COLO668 (cell line): ENCODE measurements around the gene CORO6.

Experiments used
- DNase-seq: peaks from one replicate; lab custom pipeline; 2025; ENCODE audit not compliant: unreplicated experiment; lab: John Stamatoyannopoulos, UW

Gene CORO6

DNA sequence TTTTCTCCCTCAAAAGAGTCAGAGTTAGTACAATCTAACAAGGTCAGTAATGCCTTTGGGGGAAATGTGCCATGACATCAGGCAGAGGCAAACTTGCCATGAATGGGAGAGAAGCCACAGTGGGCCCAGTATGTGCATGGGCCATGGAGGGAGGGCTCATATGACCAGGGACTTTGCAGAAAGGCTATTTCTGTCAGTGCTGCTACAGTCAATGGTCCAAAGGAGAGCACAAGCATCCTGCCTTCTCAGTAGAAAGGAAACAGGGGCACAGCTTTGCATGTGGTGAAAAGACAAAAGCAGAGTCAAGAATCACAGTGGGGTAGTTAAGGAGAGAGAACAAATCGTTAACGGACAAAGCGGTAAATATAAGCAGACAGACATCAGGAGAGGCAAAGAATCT lies 11.2 kb upstream of the CORO6 start:
- no peak for DNase-seq

DNA sequence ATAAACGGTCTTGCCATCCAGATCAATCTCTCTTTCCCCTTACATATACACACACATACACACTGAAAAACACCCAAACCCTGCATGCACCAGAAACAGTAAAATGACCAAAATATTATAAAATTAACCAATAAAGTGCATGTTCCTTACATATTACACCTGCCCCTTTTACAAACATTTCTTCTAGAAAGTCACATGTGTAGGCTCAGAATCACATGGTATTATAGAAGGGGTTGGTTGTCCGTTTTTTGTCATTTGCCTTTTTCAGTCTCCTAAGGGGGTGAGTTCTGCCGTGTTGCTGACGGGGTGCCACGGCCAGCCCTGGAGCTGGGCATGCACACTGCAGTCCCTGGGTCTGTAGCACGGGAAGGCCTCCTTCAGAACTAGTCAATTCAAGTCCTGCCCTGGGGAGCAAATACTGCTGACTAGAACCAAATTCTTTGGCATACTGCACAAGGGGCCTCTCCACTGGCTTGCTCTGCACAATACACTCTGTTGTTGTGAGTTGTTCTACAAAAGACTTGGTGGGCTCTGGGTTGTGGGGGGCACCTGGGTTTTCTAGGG lies 8.0 kb upstream of the CORO6 start:
- no peak for DNase-seq

DNA sequence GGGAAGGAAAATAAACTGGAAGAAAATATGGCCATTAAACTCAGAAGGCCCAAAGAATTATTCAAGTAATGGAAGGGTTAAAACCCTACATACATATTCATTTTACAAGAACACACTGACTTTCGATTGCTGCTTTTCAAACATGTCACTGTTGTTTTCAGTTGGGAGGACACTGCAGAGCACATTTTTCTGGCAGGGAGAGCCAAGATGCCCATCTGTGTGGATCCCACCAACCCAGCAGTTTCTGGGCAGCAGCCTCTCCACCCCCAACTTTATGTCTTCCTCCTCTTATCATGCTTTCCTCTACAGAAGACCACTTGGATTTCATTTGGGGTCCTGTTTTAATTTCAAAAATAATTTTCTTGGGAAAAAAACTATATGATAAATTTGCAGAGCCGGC lies 7.1 kb upstream of the CORO6 start:
- no peak for DNase-seq

DNA sequence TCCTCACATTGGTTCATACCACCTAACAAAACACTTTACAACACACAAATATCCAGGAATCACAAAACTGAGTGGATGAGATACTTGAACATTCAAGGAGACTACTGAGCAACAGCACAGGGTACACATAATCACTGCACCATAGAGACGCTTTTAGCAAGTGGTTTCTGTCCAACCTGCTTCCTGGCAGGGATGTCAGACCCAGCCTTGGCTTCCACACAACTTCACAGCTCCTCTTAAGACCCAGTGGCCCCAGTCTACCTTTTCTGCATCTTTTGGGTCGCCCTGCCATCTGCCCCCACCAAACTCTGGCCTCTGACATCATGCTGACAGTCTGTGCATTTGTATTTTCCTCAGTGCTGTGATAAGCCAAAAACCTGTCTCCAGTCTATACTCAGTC lies 5.9 kb upstream of the CORO6 start:
- DNase-seq = no peak

DNA sequence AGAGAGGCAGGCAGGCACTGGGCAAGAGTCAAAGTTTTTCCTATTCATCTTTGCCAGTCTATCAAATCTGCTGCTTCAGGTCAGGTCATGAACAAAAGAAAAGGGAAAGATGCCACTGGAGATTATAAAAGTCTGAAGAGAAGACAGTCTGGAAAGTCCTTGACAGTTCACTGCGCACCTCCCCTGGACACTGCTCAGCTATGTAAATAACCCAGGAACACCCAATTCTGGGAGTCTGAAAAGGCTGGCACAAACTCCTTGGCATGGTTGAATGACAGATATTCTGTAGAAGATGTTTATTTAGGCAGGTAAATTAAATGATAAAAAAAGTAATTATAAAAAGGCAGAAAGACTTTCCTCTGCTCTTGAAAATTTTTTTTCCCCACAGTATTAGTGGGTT lies 5.2 kb upstream of the CORO6 start:
- DNase-seq = no peak

DNA sequence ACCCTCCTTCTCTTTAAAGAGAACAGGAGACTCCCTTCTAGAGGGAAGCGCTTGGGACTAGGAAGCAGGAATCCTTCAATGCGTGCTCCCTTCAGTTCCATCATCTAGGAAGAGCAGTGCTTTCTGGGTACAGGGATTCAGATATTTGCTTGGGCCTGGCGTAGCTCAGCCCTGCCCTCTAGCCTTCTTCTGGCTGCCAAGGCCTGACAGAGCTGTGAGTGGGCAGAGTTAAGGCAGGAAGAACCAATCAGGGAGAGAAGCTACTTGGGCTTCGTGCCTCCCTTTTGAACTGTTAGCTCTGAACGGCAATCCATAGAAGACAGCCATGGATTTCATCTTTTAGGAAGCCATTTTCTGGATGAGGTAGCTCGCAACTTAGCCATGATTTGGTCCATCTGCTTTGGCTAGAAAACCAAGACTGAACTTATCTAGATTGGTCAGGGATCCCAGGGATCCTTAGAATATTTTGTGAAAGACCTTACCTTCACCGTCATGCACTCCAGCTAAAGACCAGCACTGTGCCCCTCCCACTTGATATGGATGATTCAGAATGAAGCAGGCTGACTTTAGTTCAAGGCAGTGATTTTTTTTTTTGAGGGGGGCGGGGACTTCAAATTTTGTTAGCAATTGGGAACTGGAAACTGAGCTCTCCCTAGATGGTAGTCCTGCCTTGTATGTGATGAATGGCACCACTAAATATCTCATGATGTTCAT lies 2.5 kb upstream of the CORO6 start:
- no peak for DNase-seq

DNA sequence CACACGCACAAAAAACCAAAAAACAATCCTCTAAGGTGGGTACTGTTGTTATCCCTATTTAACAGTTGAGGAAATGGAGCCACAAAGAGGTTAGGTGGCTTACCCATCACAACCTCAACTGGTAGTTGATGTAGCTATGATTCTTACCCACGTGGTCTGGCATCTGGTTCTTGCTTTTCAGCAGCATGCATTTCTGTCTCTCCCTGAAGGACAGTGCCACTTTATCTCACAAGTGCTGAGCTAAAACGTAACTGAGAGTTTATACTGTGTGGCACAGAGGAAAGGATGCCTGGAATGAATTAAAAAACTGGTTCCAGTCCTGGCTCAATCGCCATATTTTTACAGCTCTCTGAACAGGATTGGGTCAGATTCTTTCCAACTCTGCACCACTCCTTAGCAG lies 1.9 kb upstream of the CORO6 start:
- no peak for DNase-seq

DNA sequence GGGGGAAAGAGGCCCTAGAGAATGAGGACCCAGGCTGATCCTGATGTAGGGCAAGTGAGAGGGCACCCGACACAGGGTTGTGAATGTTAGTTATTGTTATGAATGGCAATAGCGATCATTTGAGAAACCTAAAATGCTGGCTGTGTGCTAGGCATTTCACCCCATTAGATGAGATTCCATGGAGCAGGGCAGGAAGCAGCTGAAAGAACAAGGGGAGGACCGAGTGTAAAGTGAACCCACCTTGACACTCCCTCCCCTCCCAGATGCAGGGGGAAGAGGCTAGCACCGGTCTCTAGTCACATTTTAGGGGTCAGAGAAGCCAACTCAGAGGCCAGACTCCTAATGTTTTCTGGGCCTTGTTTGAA lies 553 bp upstream of the CORO6 start:
- DNase-seq = no peak

DNA sequence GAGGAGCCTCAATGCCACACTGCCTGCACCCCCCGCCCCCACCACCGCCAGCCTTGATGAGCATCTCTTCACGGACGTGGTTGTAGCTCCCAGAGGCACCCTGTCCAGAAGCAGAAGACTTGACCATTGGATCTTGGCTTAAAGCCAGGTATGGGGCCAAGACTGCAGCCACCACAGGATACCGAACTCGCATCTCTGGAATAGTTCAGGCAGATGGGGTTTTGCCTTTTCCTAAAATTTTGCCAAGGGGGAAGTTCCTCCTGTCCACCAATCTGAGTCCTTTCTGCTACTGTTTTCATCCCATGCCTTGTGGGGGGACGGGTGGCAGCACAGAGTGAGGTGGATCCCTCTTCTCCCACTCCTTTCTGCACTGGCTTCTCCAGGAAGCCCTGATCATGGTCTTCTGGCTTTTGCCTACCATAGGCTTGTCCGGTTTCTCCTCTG lies 939 bp downstream of the CORO6 start:
- no peak for DNase-seq

DNA sequence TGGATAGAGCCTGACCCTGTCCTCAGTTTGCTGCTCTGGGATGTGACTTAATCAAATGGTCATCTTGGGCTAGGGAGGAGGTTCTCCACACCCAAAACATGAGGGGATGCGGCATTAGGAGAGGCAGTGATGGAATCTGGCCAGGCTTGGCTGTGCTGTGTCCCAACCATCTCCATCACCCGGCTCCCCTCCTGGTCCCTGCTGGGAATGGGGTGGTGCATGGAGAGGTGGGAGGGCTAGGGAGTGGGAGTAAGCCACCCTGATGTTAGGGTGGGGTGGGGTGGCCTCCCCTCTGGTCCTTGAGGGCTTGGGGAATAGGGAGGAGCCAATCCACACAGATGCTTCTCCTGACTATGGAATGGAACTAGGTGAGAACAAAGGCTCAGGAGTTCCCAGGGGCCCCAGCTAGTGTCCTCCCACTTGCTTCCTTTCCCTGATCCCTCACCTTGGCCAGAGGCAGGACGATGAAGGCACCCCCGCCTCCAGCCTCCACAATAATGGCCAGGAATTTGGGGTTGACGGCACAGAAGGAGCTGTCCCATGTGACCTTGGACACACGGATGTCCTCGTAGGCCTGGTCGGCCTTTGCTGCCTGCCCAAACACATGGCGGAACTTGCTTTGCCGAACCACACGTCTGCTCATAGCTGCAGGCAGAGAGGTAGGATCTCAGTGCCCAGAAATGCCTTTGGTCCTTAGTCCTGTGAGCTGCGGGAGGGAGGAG lies 1.8 kb downstream of the CORO6 start:
- DNase-seq = no peak

DNA sequence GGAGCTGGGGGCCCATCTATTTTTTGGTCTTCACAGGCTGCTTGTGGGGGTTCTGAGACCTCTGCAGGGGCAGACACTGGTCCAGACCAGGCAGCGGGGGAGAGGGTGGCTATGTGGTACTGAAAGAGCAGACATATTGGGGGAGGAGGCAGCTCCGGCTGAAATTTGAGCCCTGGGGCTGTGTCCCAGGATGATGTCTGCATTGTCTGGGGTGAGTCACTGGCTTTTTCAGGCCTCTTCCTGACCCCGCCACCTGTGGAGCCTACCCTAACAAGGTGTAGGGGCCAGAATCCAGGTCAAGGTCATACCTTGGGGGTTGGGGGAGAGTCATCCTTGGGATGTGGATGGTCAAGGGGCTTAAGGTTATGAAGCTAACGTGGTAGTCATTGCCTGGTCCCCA lies 2.4 kb downstream of the CORO6 start:
- DNase-seq = peak; percentile 13

DNA sequence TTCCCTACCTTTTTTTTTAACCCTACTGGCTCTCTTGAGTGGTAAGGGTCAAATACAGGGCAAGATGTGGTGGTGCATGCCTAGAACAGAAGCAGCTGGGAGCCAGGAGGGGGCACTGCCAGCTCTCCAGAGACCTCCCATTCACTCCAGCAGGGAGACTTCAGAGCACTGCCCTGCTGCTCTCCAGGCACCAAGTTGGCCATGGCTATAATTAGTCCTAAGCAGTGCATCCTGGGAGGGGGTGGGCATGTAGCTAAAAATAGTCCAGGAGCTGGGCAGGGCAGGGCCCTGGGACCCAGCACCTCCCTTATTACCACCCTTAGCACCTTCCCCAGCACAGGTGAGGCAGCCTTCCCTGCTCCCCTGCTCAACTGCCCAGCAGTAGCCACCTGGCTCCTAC lies 3.5 kb downstream of the CORO6 start:
- peak; percentile 4 for DNase-seq

DNA sequence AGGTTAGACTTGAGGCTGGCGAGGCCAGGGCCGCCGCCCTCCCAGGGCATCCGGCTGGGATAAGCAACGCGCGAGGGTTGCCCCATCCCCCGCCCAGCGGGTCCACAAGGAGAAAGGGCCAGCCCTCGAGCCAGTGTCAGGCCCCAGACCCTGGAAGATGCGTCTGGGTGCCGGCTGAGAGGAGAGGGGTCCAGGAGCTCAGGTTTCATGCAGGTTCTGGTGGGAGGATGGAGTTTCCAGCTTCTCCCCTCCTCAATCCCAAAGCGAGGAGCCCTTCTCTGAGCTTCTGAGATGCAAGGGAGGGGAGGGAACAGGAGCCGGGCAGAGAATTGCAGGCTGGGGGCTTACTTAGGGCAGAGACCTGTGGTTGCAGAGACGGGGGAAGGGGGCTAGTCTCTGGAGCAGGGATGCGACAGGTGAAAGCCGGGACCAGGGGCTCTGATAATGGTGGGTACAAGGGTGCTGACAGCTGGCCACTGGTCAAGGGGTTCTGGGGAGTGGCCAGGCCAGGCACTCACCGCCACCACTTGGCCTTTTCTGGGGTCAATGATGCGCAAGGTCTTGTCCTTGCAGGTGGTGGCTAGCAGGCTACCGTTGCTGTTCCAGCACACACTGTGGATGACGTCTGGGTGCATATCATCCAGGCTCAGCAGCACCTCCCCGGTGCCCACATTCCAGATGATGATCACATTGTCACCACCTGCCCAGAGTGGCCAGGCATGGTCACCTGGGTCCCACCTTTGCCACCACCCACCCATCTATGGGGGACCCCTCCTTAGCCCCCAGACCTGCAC lies 4.2 kb downstream of the CORO6 start:
- no peak for DNase-seq

DNA sequence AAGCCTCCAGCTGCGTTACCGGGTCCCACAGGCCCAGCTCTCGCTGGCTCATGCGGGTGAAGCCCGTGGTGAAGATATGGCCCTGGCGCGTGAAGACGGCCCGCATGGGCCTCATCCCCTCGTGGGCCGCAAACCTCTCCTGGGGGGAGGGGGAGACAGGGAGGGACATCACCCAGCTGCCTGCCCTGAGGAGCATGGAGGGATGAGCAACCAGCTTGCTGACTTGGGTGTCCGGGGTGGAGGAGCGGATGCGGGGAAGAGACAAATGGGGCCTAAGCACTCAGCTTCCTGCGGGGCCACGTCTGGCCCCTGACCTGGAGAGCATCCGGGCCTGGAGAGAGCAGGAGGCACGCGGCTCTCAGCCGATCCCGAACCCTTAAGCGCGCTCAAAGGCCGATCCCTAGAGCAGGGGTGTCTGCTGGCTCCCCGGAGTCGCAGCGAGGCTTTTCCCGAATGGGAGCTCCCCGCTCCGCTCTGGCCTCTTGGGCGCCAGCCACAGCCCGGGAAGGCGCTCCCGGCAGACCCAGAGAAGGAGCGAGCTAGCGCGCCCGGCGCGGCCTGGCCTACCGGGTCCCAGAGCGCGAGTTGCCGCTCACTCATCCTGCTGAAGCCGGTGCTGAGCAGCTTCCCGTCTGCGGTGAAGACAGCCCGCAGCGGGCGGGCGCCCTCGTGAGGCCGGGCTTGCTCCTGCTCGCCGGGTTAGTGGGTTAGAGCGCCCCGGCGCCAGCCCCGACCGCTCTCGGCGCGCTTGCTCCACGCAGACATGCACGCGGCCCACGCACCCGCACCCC lies 5.0 kb downstream of the CORO6 start:
- DNase-seq = peak; percentile 78

DNA sequence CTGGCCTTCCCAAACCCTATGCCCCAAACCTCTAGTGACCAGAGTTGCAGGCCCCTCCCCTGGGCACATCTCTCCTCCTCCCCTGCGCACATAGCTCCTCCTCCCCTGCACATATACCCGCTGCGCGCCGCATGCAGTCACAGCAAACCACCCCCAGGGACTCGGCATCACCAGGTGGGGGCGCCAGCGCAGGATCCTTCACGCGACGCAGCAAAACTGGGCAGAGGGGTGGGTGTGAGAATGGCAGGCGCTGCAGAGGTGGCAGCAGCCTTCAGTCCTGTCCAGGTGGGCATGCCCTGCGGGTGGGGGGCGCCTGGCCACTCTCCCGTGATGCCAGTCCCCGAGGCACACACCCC lies 5.6 kb downstream of the CORO6 start:
- DNase-seq = peak; percentile 84

DNA sequence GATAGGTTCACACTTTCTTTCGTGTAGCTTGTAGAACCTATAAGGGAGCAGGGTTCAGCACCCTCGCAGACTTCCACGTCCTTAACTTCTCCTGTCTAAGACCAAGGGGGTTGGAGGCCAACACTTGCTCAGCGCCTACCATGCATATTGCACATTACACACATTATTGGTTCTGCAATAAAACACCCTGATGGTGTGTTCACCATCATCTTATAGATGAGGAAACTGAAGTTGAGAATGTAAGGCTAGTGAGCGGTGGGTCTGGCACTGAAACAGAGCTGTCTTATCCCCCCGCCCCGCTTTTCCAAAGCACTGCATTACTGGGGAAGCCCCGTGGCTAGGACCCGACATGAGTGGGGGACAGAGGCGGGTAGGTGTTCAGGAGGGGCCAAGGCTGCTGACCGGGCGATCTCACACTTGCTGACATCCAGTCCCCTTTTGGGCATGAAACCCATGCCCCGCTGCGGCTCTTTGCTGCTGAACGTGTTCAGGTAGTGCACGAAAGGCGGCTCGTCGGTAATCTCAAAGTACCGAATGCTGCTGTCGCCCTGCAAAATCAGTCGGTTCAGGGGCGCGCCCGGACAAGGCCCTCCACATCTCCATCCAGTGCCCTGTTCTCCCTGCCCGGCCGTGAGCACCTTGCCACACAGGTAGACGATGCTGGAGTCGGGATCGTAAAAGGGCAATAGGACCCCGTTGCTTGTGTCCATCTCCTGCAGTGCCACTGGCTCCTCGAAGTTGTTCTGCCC lies 6.2 kb downstream of the CORO6 start:
- no peak for DNase-seq

DNA sequence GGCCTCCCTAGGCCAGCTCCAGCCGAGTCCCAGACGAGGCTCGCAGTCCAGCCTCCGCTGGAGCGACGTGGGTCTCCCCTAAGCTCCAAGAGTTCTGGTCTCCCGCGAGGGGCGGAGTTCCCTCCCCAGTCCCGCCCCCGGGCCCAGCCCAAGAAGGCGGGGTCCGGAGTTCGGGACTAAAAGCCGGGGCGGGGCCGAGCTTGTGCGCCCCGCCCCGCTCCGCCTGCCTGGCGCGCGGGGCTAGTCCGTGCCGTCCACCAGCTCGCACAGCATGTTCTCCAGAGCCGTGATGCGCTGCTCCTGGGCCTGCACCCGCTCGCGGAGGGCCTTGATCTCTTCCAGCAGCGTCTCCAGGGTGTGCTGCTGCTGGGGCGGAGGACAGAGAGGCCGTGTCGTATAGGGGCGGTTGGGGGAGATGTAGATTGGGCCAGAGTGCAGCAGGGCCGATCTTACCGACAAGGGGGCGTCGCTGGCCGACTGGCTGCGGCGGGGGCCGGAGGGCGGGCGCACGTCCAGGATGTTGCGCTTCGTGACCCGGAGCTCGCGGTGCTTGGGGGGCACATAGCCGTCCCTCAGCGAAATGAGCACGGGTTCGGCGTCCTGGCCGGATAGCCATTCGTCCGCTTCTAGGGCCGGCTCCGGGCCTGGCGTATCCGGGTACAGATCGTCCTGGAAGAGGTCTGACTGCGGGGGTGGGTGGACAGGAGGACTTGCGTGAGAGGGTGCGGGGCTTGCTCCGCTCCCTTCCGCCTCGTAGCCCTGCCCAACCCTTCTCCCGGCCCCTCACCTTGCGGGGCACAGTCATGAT lies 7.0 kb downstream of the CORO6 start:
- peak; percentile 77 for DNase-seq

DNA sequence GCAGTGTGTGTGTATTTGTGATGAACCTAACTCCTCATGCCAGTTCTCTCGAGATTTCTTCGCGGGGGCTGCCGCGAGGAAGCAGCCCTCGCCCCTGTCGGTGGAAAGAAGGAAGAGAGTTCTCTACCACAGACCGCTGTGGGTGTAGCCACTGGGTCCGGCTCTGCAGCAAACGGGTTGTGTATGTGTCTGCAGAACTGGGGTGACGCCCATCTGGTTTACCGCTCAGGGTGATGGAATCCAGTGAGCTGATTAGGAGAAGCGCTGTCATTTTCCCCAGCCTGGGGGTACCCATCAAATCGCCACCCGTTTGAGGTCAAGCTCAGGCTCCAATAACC lies 7.7 kb downstream of the CORO6 start:
- DNase-seq = no peak

DNA sequence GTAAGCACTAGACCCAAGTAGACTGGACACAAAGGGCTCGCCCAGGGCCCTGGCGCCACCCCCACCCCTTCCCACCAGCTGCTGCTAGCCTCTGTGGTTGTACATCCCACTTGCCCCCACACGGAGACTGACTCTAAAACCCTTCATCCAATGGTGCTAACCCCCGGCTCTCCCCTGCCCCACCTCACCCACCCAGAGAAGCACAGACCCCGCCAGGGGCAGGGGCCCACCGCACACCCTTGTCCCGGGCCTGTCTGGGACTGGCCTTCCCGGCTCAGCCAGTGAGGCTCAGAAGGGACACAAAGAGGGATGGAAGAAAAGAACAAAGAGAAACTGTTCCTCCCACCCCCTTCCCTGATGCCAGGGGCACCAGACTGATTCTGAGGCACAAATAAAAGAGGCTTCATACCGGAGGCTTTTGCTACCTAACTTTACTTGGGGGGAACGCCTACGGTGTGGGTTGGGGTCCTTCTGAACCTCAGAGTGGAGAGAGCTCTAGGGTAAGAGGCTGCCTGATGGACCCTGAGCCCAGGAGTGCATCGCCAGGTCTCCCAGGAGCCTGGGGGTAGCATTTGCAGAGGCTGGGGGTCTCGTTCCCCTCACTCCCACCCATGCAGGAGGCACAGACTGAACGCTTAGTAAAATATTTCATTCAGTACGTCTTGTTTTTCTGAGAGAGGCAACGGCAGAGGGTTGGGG lies 8.2 kb downstream of the CORO6 start:
- no peak for DNase-seq
